Measurements from ENCODE around the gene LENG9.
"Not testable (repeated sequence)": the region's sequence is repeated elsewhere in the genome, so short reads cannot be mapped to it uniquely, and the experiment has no call there.

LENG9 gene

DNA sequence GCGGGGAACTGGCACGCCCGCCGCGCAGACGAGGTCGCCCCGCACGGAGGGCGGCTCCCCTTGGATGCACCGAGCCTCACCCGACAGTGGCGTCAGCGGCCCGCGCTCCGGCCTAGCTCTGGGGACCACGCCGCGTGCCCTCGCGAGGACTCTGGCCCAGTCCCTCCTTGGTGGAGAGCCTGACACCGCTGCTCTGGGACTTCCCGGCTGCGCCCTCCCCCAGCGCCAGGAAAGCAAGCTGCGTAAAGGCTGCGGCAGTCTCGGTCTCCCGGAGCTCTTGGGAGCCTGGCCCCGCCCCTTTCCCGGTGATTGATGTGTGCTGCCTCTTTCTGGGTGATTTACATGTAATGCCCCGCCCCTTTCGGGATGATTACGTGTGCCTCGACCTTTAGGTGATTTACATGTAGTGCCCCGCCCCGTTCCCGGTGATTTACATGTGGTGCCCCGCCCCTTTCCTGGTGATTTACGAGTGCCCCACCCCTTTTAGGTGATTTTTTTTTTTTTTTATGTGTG, at the start of gene LENG9:
TSS of gene LENG9 (minus strand) at position 248 of the 513 bp plus-strand sequence. CDS start 252 bp downstream, outside the sequence.
- peak; percentile 95 for DNase-seq

DNA sequence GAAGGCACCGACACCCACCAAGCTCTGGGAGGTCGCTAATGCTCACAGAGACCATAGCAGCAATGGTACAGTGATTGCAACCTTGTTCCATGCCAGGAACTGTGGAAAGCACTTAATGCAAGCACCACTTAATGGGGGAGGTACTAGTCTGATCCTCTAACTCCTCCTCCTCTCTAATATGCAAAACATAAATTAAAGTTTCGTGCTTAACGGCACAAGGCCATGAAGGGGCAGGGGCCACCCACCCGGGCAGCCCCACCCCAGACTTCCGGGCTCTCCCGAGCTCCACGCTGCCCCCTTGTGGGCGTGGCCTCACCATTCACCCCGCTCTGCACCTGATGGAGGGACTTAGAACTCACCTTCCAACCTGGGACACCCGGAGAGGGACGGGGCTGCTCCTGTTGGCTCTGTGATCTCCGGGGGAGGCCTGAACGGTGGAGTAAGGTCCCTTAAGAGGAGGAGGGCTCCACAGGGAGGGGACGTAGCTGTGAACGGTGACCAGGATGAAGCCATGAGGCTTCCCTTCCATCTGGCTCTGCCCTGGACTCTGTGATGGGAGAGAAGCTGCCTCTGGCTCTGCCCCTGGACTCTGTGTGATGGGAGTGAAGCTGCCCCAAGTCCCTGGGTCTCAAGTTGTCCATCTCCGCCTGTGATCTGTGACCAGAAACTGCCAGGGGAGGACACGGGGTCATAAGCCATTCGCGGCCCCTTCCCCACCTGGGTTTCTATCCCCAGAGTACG, 45.8 kb upstream of the LENG9 start:
- DNase-seq: not testable (repeated sequence)

- not testable (repeated sequence) for DNase-seq
These were observed 44.9 kb upstream of the LENG9 start for GRCh38 chr19:54508487-54508886.

- no peak for DNase-seq
These were observed 44.2 kb upstream of the LENG9 start for GRCh38 chr19:54507824-54508223.

DNA sequence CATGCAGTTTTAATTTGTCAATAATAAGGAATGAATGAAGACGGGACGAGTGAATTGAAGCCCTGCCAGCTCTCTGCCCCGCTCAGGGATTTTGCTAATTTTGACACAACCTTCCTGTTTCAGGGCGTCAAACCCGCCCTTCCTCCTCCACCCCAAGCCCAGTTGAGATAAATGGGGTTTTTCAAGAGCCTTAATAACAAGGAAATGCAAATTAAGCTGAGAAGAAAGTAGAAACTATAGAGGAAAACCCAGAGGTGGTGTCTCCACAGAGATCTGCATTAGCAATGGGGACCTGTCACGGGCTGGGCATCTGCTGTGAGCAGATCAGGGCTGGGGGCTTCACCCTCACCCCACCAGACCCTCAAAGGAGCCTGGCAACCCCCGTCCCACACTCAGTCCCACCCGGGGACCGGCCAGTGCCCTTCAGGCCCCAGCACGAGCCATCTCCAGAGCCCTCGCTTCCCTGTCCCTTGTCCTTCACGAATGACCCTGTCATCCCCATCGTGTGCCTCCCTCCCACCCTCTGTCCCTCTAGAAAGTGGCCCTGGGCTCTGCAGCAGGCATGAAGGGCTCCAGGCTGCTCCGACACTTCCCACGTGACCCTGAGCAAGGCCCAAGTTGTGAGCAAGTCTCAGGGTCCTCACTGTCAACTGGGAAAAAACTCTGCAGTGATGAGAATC, 43.6 kb upstream of the LENG9 start:
- DNase-seq: not testable (repeated sequence)

GRCh38 chr19:54506079-54506478, 42.5 kb upstream of the LENG9 start:
- no peak for DNase-seq

GRCh38 chr19:54505542-54505941, 42.0 kb upstream of the LENG9 start:
- DNase-seq: not testable (repeated sequence)

- DNase-seq: no peak
These were observed 39.0 kb upstream of the LENG9 start, which contains the start of gene LAIR2 for GRCh38 chr19:54502518-54503048. TSS of gene LAIR2 (plus strand) at chr19:54502831. CDS start at chr19:54502919, 88 bp downstream.

GRCh38 chr19:54498451-54498772, 34.8 kb upstream of the LENG9 start:
- not testable (repeated sequence) for DNase-seq

DNA sequence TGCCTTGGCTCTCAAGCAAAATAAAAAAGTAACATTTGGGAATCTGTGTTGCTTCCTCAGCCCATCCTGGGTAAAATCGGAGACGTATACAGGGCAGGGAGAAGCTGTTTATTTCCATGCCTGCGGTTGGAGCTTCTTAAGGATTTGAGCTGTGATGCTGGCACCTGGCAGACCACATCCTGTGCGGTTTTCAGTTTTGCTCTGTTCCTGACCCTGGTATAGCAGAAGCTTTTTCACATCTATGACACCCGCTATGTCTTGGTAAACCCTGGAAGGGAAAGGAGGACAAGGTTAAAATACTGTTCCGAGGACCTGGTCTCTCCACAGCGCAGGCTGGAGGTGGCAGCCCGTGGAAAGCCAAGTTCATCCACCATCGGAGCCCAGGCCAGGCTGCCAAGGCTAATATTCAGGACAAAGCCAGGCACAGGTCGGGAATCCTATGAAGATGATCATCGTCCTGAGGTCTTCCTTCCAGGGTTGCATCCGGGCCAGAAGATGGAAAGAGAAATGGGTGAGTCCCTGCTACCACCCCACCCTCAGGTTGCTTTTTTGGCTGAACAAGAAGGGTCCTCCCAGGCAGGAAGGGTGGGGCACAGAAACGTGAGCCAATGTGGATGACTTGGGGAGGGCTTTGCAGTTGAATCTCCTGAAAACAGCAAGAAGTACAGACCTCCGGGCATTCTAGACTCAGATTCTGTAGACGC, 34.3 kb upstream of the LENG9 start:
- not testable (repeated sequence) for DNase-seq

- DNase-seq: not testable (repeated sequence)
These were observed 31.7 kb upstream of the LENG9 start for GRCh38 chr19:54495284-54495683.

- DNase-seq: no peak
These were observed 30.5 kb upstream of the LENG9 start for GRCh38 chr19:54493967-54494585.

DNA sequence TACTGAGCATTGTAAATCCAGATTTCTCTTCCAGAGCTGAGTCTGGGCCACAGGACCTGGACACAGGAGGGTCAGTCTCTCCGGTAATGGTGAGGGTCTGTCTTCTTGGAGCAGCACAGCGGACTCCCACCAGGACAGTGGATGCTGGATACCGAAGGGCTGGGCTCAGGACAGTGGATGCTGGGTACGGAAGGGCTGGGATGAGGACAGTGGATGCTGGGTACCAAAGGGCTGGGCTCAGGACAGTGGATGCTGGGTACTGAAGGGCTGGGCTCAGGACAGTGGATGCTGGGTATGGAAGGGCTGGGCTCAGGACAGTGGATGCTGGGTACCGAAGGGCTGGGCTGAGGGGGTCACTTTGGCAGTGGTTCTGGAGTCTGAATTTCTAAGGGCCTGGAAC, 29.5 kb upstream of the LENG9 start:
- DNase-seq: not testable (repeated sequence)

GRCh38 chr19:54492568-54492967, 29.0 kb upstream of the LENG9 start:
- no peak for DNase-seq

- DNase-seq: no peak
These were observed 26.2 kb upstream of the LENG9 start for GRCh38 chr19:54489766-54490165.

GRCh38 chr19:54489341-54489740, 25.8 kb upstream of the LENG9 start:
- no peak for DNase-seq

DNA sequence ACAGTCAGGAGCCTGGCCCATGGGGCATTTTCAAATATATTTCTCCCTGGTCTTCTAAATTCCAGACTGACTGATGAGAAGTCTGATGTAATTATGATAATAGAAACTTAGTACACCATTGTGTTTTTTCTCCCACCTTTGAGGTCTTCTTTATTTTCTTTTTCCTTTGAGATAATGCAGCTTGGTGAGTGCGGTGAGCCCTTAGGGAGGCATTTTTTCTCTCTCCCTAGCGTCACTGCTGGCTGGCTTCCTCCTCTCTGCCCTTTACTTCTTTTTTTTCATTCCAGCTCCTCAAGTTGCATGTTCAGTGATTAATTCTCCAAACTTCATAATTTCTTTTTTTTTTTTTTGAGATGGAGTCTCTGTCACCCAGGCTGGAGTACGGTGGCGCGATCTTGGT, 22.3 kb upstream of the LENG9 start:
- DNase-seq: no peak

- DNase-seq: no peak
These were observed 20.9 kb upstream of the LENG9 start for GRCh38 chr19:54484451-54484850.

GRCh38 chr19:54482889-54483288, 19.3 kb upstream of the LENG9 start:
- DNase-seq: no peak

GRCh38 chr19:54481326-54481930, 17.9 kb upstream of the LENG9 start:
- peak; percentile 36 for DNase-seq

GRCh38 chr19:54480051-54480450, 16.5 kb upstream of the LENG9 start:
- DNase-seq: no peak

DNA sequence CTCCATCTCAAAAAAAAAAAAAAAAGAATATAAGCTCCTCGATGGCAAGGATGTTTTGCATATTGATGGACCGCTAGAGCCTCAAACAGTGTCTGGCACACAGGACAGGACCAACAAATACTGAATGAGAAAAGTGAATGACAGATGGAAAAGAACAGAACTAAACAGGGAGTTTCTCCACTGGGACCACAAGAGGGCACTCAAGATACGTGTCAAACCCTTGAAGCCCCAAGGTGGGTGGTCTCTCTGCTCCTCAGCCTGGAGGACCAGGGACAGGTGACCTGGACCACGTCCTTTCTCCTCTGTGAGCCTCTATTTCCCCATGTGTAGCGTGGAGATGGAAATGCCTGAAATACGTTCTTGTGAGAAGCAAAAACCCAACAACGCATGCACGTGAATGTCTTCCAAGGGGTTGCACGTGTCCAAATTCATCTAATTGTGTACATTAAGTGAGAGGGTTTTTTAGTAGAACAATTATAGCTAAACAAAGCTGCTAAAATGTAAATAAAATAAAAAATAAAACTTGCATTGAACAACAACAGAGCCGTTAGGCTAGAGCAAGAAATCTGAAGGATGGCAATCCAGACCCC, 15.2 kb upstream of the LENG9 start:
- no peak for DNase-seq

Measured in activated naive CD4-positive, alpha-beta T cell treated with anti-CD3 and anti-CD28 coated beads, Interleukin-2, amount 50 U/mL, for 16 hours (primary cell).